Endothelial cell of umbilical vein (primary cell): ENCODE measurements around the gene OXER1. TPM values are rescaled to one million over a fixed set of nuclear protein-coding genes. Genes with fewer than 3 reads are reported as not detected.

Experiments
- BruUV-seq: library from RNA; stranded (reverse); fragments of 400-500 nt; replicated peaks from 2 replicates; lab custom pipeline; 2021; lab: Mats Ljungman, UMichigan
- CTCF ChIA-PET: fragments of 300-600, 350-600 bp; sonication (Branson Sonifier 250); formaldehyde crosslinking; loops from one replicate; lab custom pipeline; 2021; ENCODE audit warnings: antibody characterized with exemption, inconsistent platforms; lab: Charles Lee
- POLR2A ChIA-PET: fragments of 300-600, 350-600 bp; sonication (Branson Sonifier 250); formaldehyde crosslinking; loops from one replicate; lab custom pipeline; 2021; ENCODE audit warnings: antibody characterized with exemption, inconsistent platforms; lab: Charles Lee
- DNase-seq: peaks from one replicate; pipeline ENCODE4 v3.0.0-alpha.2; 2011; ENCODE audit warnings: low read depth, low spot score
- FAIRE-seq: peaks from 2 replicates; lab custom pipeline; 2011; peaks lifted over from hg19 to GRCh38; lab: Jason Lieb, UNC
- H2AFZ ChIP-seq: 2 replicates; pipeline ENCODE4 v1.6.0; 2012; ENCODE audit warnings: low read depth, low read length, control low read depth, inconsistent platforms
- H3K27ac ChIP-seq: 2 replicates; pipeline ENCODE4 v1.5.1; 2011; ENCODE audit warnings: low read depth, mild to moderate bottlenecking, control low read depth, low read length, moderate library complexity; ENCODE audit not compliant: insufficient read depth
- H3K27me3 ChIP-seq, 2 experiments: 2 replicates each; pipeline versions ENCODE4 v1.6.0 to v1.6.1; 2011; ENCODE audit warnings: low read length in 2 of 2, mixed read lengths in 1 of 2; ENCODE audit not compliant: control insufficient read depth in 2 of 2, insufficient read depth in 2 of 2
- H3K36me3 ChIP-seq, 2 experiments: 2 replicates in 1 of 2; 3 replicates in 1 of 2; pipeline ENCODE4 v1.5.1; 2011; ENCODE audit warnings: low read length in 2 of 2, mild to moderate bottlenecking in 1 of 2, moderate library complexity in 1 of 2; ENCODE audit not compliant: control insufficient read depth in 2 of 2, insufficient read depth in 2 of 2; ENCODE audit errors: extremely low read depth in 1 of 2
- H3K4me1 ChIP-seq: 3 replicates; pipeline ENCODE4 v1.5.1; 2011; ENCODE audit warnings: mild to moderate bottlenecking, low read length; ENCODE audit not compliant: control insufficient read depth, insufficient read depth; ENCODE audit errors: extremely low read depth
- H3K4me2 ChIP-seq: 2 replicates; pipeline ENCODE4 v1.6.1; 2011; ENCODE audit warnings: low read length, control low read depth, mixed read lengths; ENCODE audit not compliant: insufficient read depth
- H3K4me3 ChIP-seq, 3 experiments: fragments of 200-600 bp in 1 of 3; sonication (generic), shearing (Covaris generic) in 1 of 3; replicated peaks in 1 of 3; 2 replicates each; pipeline ENCODE4 v1.5.1; 2011 to 2016; ENCODE audit warnings: control low read depth in 3 of 3, low read length in 3 of 3, mild to moderate bottlenecking in 2 of 3, inconsistent platforms in 1 of 3, low read depth in 1 of 3, moderate library complexity in 1 of 3; ENCODE audit not compliant: insufficient read depth in 1 of 3
- H3K79me2 ChIP-seq: 2 replicates; pipeline ENCODE4 v1.6.0; 2012; ENCODE audit warnings: low read length, inconsistent platforms; ENCODE audit not compliant: control insufficient read depth, insufficient read depth
- H3K9ac ChIP-seq: replicated peaks from 2 replicates; pipeline ENCODE3; 2011; ENCODE audit warnings: low read length, control low read depth; ENCODE audit not compliant: insufficient read depth; ENCODE audit errors: extremely low read depth
- H3K9me1 ChIP-seq: replicated peaks from 3 replicates; pipeline ENCODE4 v1.6.0; 2011; ENCODE audit warnings: mild to moderate bottlenecking, low read length; ENCODE audit not compliant: control insufficient read depth, insufficient read depth; ENCODE audit errors: extremely low read depth
- H3K9me3 ChIP-seq: replicated peaks from 2 replicates; pipeline ENCODE4 v1.5.1; 2012; ENCODE audit warnings: low read length, inconsistent platforms; ENCODE audit not compliant: control insufficient read depth, insufficient read depth
- H4K20me1 ChIP-seq: replicated peaks from 2 replicates; pipeline ENCODE3; 2011; ENCODE audit warnings: mild to moderate bottlenecking, low read length; ENCODE audit not compliant: control insufficient read depth, insufficient read depth; ENCODE audit errors: extremely low read depth
- CTCF ChIP-seq, 2 donors: IDR thresholded peaks; 1 replicate in 1 of 2; 2 replicates in 1 of 2; pipeline ENCODE4 v1.5.1; 2011; ENCODE audit warnings: low read length in 2 of 2, mild to moderate bottlenecking in 2 of 2, moderate library complexity in 2 of 2, control low read depth in 1 of 2, inconsistent platforms in 1 of 2, low read depth in 1 of 2; ENCODE audit not compliant: insufficient read depth in 1 of 2; ENCODE audit errors: extremely low read depth in 1 of 2
- EZH2 ChIP-seq: IDR thresholded peaks from 2 replicates; pipeline ENCODE4 v1.6.1; 2012; ENCODE audit warnings: borderline replicate concordance, low read depth, mild to moderate bottlenecking, moderate library complexity, low read length, inconsistent platforms; ENCODE audit not compliant: severe bottlenecking
- FOS ChIP-seq: IDR thresholded peaks from 2 replicates; pipeline ENCODE4 v1.6.1; 2011; ENCODE audit warnings: mild to moderate bottlenecking, low read length, moderate library complexity, borderline replicate concordance; ENCODE audit not compliant: insufficient read depth
- GATA2 ChIP-seq: IDR thresholded peaks from 2 replicates; pipeline ENCODE4 v1.7.0; 2011; ENCODE audit warnings: low read depth, mild to moderate bottlenecking, moderate library complexity, mixed read lengths, low read length; ENCODE audit not compliant: insufficient read length, insufficient read depth
- JUN ChIP-seq: IDR thresholded peaks from 2 replicates; pipeline ENCODE4 v1.6.1; 2011; ENCODE audit warnings: borderline replicate concordance, low read depth; ENCODE audit not compliant: insufficient read length, insufficient read depth
- MAX ChIP-seq: IDR thresholded peaks from 2 replicates; pipeline ENCODE4 v1.6.1; 2011; ENCODE audit not compliant: insufficient read depth, insufficient read length
- MYC ChIP-seq: IDR thresholded peaks from one replicate; pipeline ENCODE4 v1.6.1; 2011; ENCODE audit warnings: mild to moderate bottlenecking, low read depth, low read length
- POLR2A ChIP-seq: IDR thresholded peaks from 2 replicates; pipeline ENCODE4 v1.6.1; 2012; ENCODE audit warnings: low read depth, mild to moderate bottlenecking, control low read depth, low read length
- POLR2AphosphoS5 ChIP-seq: IDR thresholded peaks from 2 replicates; pipeline ENCODE4 v1.6.1; 2012; ENCODE audit warnings: low read depth, mild to moderate bottlenecking, control low read depth, low read length, moderate library complexity; ENCODE audit not compliant: insufficient read depth
- dilution Hi-C: fragments of 300-500 bp; cut with MboI; formaldehyde crosslinking; loops from one replicate; pipeline ENCODE4 v1.15.0; 2019; ENCODE audit warnings: low sequenced_read_pairs; ENCODE audit not compliant: extremely low pct_ligation_motif_present
- intact Hi-C: fragments of 100-400 bp; cut with micrococcal nuclease; formaldehyde crosslinking; loops from one replicate; pipeline ENCODE4 v1.10.0; 2022
- polyA plus RNA-seq, 4 experiments: library from polyadenylated mRNA; depleted of rRNA in 3 of 4; stranded (reverse) in 3 of 4; unstranded in 1 of 4; fragments of >200 nt; gene quantifications; 2 replicates each; pipeline versions ENCODE4 v1.2.1 to v1.2.3, GENCODE V29; 2011 to 2012; ENCODE audit warnings: missing spikeins in 1 of 4
- total RNA-seq: library from RNA; stranded (reverse); gene quantifications from 2 replicates; pipeline ENCODE4 v1.2.3, GENCODE V29; 2021

The OXER1 gene
- total and polyA plus RNA-seq, 2 donors (not counting 3 experiments of a cell fraction or from before 2014, with no cell fraction given) = 0.18 TPM

GRCh38 chr2:42800461-42800962 lies 36.6 kb upstream of the OXER1 start:
- no TSS peak for BruUV-seq

More at GRCh38 chr2:42800461-42800962, 36.6 kb upstream of the OXER1 start:
- CTCF ChIA-PET = interaction anchor here (0.9 to 1.3 kb wide), 2 partner anchors 8 to 10 kb away, joined by 4 to 6 read pairs; partner anchors contain the start of gene HAAO
- Histone ChIP-seq H4K20me1 (no peaks in the 10 kb centered on the region), H3K36me3 (no peaks in the 10 kb centered on the region), H3K4me1 (no peaks in the 10 kb centered on the region), H3K9me3 (no peaks in the 10 kb centered on the region), H3K9ac (no peak overlapping the region), H2AFZ (no peak overlapping the region), H3K27ac (no peak overlapping the region), H3K27me3 (peaks cover 8 to 12% of the 10 kb centered on the region in 2 experiments), H3K4me3 (no peak overlapping the region), H3K9me1 (no peaks in the 10 kb centered on the region), H3K79me2 (no peaks in the 10 kb centered on the region), H3K4me2 (no peak overlapping the region)
- intact Hi-C loops = no loop called here
- FAIRE-seq (no peak), DNase-seq (no peak)
- POLR2A ChIA-PET = no interaction called here
- TF ChIP-seq POLR2AphosphoS5 = no peak
- TF ChIP-seq MAX = no peak
- no peak for TF ChIP-seq POLR2A
- no peak for TF ChIP-seq CTCF (IDR thresholded peaks at IDR 0.05; ENCODE audit: extremely low read depth in 1 of 2, insufficient read depth in 1 of 2, low read depth in 1 of 2, low read length in 2 of 2)
- TF ChIP-seq FOS = no peak
- TF ChIP-seq EZH2 = no peak
- TF ChIP-seq MYC = no peak
- no peak for TF ChIP-seq GATA2
- TF ChIP-seq JUN = no peak
- dilution Hi-C loops = no loop called here
